ENCODE data around the gene GADD45A.

The GADD45A gene

GRCh38 chr1:67689267-67690017 lies 4.4 kb downstream of the GADD45A start:
- DNase-seq, result no peak

GRCh38 chr1:67690018-67690363 lies 5.0 kb downstream of the GADD45A start:
- no peak for DNase-seq

GRCh38 chr1:67690411-67690810 lies 5.4 kb downstream of the GADD45A start:
- DNase-seq, result no peak

- no peak for DNase-seq
Observed at GRCh38 chr1:67691712-67692111, 6.7 kb downstream of the GADD45A start.

GRCh38 chr1:67695963-67696362 lies 11.0 kb downstream of the GADD45A start:
- no peak for DNase-seq

- DNase-seq, result no peak
Observed at GRCh38 chr1:67696708-67697107, 11.7 kb downstream of the GADD45A start.

- no peak for DNase-seq
Observed at GRCh38 chr1:67700220-67700619, 15.2 kb downstream of the GADD45A start.

- no peak for DNase-seq
Observed at GRCh38 chr1:67700692-67701410, 15.8 kb downstream of the GADD45A start.

GRCh38 chr1:67701876-67702275 lies 16.9 kb downstream of the GADD45A start:
- no peak for DNase-seq

- no peak for DNase-seq
Observed at GRCh38 chr1:67704351-67704750, 19.4 kb downstream of the GADD45A start.

GRCh38 chr1:67705735-67706453 lies 20.9 kb downstream of the GADD45A start:
- no peak for DNase-seq

- DNase-seq, result no peak
Observed at GRCh38 chr1:67708606-67709005, 23.6 kb downstream of the GADD45A start.

- DNase-seq, result no peak
Observed at GRCh38 chr1:67710417-67710816, 25.4 kb downstream of the GADD45A start.

GRCh38 chr1:67711158-67711854 lies 26.3 kb downstream of the GADD45A start:
- DNase-seq, result no peak

- no peak for DNase-seq
Observed at GRCh38 chr1:67711855-67712212, 26.8 kb downstream of the GADD45A start.

GRCh38 chr1:67713057-67713846 lies 28.3 kb downstream of the GADD45A start:
- DNase-seq, result no peak

- no peak for DNase-seq
Observed at GRCh38 chr1:67715819-67716218, 30.8 kb downstream of the GADD45A start.

GRCh38 chr1:67716800-67717199 lies 31.8 kb downstream of the GADD45A start:
- DNase-seq, result no peak

- no peak for DNase-seq
Observed at GRCh38 chr1:67717876-67718275, 32.9 kb downstream of the GADD45A start.

- DNase-seq, result no peak
Observed at GRCh38 chr1:67719329-67720196, 34.6 kb downstream of the GADD45A start.

- DNase-seq, result no peak
Observed at GRCh38 chr1:67721112-67721511, 36.1 kb downstream of the GADD45A start.

All from effector CD4-positive, alpha-beta T cell (primary cell).